BLaER1 treated with 17β-estradiol and CSF1 and Interleukin-3, amounts not matched to agents 10 nM and 100 nM (cell line): ENCODE measurements around the gene ISG15.

Experiments used
- H3K27ac ChIP-seq, 11 experiments: shearing (Covaris generic); formaldehyde crosslinking; 2 replicates each; pipeline ENCODE4 v1.8.1; 2022
- H3K27me3 ChIP-seq, 11 experiments: shearing (Covaris generic); formaldehyde crosslinking; 2 replicates each; pipeline ENCODE4 v1.8.1; 2022
- H3K36me3 ChIP-seq, 11 experiments: shearing (Covaris generic); formaldehyde crosslinking; 2 replicates each; pipeline ENCODE4 v1.8.1; 2022
- H3K4me1 ChIP-seq, 10 experiments: shearing (Covaris generic); formaldehyde crosslinking; 2 replicates each; pipeline ENCODE4 v1.8.1; 2022
- H3K4me2 ChIP-seq, 11 experiments: shearing (Covaris generic); formaldehyde crosslinking; 2 replicates each; pipeline ENCODE4 v1.8.1; 2022
- H3K4me3 ChIP-seq, 10 experiments: shearing (Covaris generic); formaldehyde crosslinking; 2 replicates each; pipeline ENCODE4 v1.8.1; 2022
- H3K9ac ChIP-seq, 11 experiments: shearing (Covaris generic); formaldehyde crosslinking; 2 replicates each; pipeline ENCODE4 v1.8.1; 2022
- H3K9me3 ChIP-seq, 11 experiments: shearing (Covaris generic); formaldehyde crosslinking; replicated peaks in 1 of 11; 2 replicates each; pipeline ENCODE4 v1.8.1; 2022
- H4K20me1 ChIP-seq, 11 experiments: shearing (Covaris generic); formaldehyde crosslinking; 2 replicates each; pipeline ENCODE4 v1.8.1; 2022
- Cebpa-rat ChIP-seq, 11 experiments: shearing (Covaris generic); IDR thresholded peaks; 2 replicates each; pipeline ENCODE4 v1.8.1; 2022

ISG15 gene

DNA sequence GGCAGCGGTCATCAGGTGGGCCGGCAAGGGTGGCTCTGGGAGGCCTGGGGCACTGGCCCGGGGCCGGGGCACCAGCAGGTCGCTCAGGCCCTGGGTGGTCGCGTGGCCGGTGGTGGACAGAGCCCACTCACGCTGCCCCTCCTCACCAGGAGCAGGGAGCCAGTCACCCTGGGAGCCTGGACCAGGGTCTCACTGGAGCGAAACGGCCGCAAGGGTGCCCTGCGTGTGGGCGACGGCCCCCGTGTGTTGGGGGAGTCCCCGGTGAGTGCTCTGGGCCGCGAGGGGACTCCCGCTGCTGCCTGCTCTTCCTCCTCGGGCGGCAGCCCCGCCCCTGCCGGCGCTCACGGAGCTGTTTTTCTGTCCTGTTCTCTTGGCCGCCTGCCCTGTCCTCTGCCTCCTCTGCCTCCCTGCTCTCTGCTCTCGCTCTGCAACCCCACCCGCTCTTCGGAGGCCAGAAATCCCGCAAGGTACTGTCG lies 37.3 kb downstream of the ISG15 start:
- Histone ChIP-seq H3K4me3 (no peak overlapping the region), H3K4me1 (peaks cover 0 to 8% (median 6%) of the 10 kb centered on the region in 10 experiments; a peak in 9 of 20 replicates), H3K9ac (no peak overlapping the region), H3K27ac (no peak overlapping the region), H3K9me3 (no peaks in the 10 kb centered on the region), H4K20me1 (peaks cover 0 to 59% (median 0%) of the 10 kb centered on the region in 11 experiments; a peak in 7 of 22 replicates), H3K36me3 (peaks cover 13 to 80% (median 45%) of the 10 kb centered on the region in 11 experiments; a peak in 19 of 22 replicates), H3K4me2 (peak overlapping the region; percentile 19 to 46 (median 29); a peak in 16 of 22 replicates), H3K27me3 (no peaks in the 10 kb centered on the region)
- TF ChIP-seq Cebpa-rat (IDR thresholded peaks at IDR 0.05): no peak

DNA sequence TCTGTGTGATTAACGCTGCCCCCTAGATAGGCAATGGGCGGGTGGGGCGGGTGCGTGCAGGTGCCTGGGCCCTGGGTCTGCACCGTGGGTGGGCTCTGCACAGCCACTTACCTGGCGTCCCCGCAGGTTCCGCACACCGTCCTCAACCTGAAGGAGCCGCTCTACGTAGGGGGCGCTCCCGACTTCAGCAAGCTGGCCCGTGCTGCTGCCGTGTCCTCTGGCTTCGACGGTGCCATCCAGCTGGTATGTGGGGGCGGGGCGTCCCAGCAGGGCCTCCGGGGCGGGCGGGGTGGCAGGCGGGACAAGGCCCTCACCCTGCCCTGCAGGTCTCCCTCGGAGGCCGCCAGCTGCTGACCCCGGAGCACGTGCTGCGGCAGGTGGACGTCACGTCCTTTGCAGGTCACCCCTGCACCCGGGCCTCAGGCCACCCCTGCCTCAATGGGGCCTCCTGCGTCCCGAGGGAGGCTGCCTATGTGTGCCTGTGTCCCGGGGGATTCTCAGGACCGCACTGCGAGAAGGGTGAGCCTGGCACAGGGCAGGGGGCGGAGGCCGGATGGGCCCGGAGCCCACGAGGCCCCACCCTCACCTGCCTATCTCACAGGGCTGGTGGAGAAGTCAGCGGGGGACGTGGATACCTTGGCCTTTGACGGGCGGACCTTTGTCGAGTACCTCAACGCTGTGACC lies 38.0 kb downstream of the ISG15 start:
- Histone ChIP-seq H3K9ac (no peak overlapping the region), H3K36me3 (peaks cover 13 to 73% (median 41%) of the 10 kb centered on the region in 11 experiments; a peak in 19 of 22 replicates), H3K9me3 (no peaks in the 10 kb centered on the region), H3K27ac (no peak overlapping the region), H3K4me1 (peaks cover 0 to 8% (median 6%) of the 10 kb centered on the region in 10 experiments; a peak in 9 of 20 replicates), H3K27me3 (peaks cover 0 to 2% (median 0%) of the 10 kb centered on the region in 11 experiments; a peak in 1 of 22 replicates), H3K4me2 (0 out of 22 replicates have a peak overlapping the region, but pooled peaks of 1 of the 11 experiments have one; percentile 38), H3K4me3 (no peak overlapping the region), H4K20me1 (peaks cover 0 to 54% (median 0%) of the 10 kb centered on the region in 11 experiments; a peak in 7 of 22 replicates)
- TF ChIP-seq Cebpa-rat (IDR thresholded peaks at IDR 0.05): no peak

DNA sequence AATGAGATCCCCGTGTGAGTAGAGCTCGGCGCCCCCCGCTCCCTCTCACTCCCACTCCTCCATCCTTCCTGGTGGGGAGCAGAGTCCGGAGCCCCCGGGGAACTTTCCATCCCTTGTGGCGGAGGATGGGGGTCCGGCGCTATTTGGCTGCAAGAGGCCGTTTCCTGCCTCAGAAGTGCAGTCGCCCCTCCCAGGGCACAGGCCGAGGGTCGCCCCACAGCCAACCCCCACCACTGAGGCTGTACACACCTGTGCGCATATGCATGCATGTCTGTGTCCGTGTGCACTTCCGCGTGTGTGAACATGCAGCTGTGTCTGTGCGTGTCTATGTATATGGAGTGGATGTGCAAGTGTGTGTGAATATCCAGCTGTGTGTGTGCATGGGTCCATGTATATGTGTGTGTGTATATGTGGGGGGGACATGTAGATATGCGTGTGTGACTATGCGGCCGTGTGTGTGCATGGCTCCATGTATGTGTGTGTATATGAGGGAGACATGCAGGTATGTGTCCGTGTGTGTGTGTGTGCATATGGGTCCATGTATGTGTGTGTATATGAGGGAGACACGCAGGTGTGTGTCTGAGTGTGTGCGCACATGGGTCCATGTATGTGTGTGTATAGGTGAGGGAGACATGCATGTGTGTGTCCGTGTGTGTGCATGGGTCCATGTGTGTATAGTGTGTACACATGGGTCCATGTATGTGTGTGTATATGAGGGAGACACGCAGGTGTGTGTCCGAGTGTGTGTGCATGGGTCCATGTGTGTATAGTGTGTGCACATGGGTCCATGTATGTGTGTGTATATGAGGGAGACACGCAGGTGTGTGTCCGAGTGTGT lies 38.9 kb downstream of the ISG15 start:
- H3K36me3 ChIP-seq: peaks cover 9 to 64% (median 33%) of the 10 kb centered on the region in 11 experiments; a peak in 19 of 22 replicates
- peaks cover 0 to 51% (median 0%) of the 10 kb centered on the region in 11 experiments; a peak in 6 of 22 replicates for H4K20me1 ChIP-seq
- H3K27me3 ChIP-seq: peaks cover 4 to 11% (median 7%) of the 10 kb centered on the region in 11 experiments; a peak in 21 of 22 replicates
- no peak overlapping the region for H3K27ac ChIP-seq
- TF ChIP-seq Cebpa-rat (IDR thresholded peaks at IDR 0.05): no peak
- H3K9ac ChIP-seq: no peak overlapping the region
- H3K4me1 ChIP-seq: peaks cover 0 to 12% (median 7%) of the 10 kb centered on the region in 10 experiments; a peak in 13 of 20 replicates
- no peaks in the 10 kb centered on the region for H3K9me3 ChIP-seq
- no peak overlapping the region for H3K4me2 ChIP-seq
- no peak overlapping the region for H3K4me3 ChIP-seq

DNA sequence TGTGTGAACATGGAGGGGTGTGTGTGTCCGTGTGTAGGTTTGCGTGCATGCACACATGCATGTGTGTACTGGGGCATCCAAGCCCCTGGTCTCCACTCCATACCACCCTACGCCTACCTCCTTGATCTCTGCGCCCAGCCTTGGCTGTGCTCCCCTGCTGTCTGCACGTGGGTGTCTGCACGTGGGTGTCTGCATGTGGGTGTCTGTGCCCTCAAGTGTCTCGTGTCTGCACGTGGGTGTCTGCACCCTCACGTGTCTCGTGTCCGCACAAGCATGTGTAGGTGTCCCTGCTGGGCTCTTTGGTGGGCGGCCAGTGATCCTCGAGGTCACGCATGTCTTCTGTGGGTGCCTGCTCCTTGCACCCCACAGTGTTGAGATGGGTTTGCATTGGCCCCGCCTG lies 39.7 kb downstream of the ISG15 start:
- no peak for TF ChIP-seq Cebpa-rat (IDR thresholded peaks at IDR 0.05)
- H3K36me3 ChIP-seq: peaks cover 7 to 57% (median 29%) of the 10 kb centered on the region in 11 experiments; a peak in 17 of 22 replicates
- no peak overlapping the region for H3K27ac ChIP-seq
- H3K4me1 ChIP-seq: peaks cover 5 to 20% (median 14%) of the 10 kb centered on the region in 10 experiments
- no peaks in the 10 kb centered on the region for H3K9me3 ChIP-seq
- H3K4me3 ChIP-seq: no peak overlapping the region
- H3K9ac ChIP-seq: no peak overlapping the region
- H3K4me2 ChIP-seq: no peak overlapping the region
- peaks cover 0 to 54% (median 4%) of the 10 kb centered on the region in 11 experiments; a peak in 11 of 22 replicates for H4K20me1 ChIP-seq
- H3K27me3 ChIP-seq: peaks cover 12 to 19% (median 15%) of the 10 kb centered on the region in 11 experiments

DNA sequence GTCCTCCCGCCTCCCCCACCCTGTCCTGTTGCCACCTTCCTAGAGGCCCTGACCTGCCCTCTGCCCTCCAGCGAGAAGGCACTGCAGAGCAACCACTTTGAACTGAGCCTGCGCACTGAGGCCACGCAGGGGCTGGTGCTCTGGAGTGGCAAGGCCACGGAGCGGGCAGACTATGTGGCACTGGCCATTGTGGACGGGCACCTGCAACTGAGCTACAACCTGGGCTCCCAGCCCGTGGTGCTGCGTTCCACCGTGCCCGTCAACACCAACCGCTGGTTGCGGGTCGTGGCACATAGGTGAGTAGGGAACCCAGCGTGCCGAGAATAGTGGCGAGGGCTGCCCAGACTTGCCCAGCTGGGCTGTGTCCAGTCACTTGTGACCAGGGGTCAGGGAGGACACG lies 40.4 kb downstream of the ISG15 start:
- Histone ChIP-seq H3K4me2 (no peak overlapping the region), H3K27me3 (peaks cover 19 to 26% (median 22%) of the 10 kb centered on the region in 11 experiments), H3K4me1 (peaks cover 11 to 27% (median 21%) of the 10 kb centered on the region in 10 experiments), H3K36me3 (peaks cover 7 to 57% (median 29%) of the 10 kb centered on the region in 11 experiments; a peak in 17 of 22 replicates), H3K9me3 (no peaks in the 10 kb centered on the region), H3K9ac (no peak overlapping the region), H3K4me3 (no peak overlapping the region), H3K27ac (no peak overlapping the region), H4K20me1 (peaks cover 0 to 60% (median 10%) of the 10 kb centered on the region in 11 experiments; a peak in 11 of 22 replicates)
- TF ChIP-seq Cebpa-rat (IDR thresholded peaks at IDR 0.05): no peak

DNA sequence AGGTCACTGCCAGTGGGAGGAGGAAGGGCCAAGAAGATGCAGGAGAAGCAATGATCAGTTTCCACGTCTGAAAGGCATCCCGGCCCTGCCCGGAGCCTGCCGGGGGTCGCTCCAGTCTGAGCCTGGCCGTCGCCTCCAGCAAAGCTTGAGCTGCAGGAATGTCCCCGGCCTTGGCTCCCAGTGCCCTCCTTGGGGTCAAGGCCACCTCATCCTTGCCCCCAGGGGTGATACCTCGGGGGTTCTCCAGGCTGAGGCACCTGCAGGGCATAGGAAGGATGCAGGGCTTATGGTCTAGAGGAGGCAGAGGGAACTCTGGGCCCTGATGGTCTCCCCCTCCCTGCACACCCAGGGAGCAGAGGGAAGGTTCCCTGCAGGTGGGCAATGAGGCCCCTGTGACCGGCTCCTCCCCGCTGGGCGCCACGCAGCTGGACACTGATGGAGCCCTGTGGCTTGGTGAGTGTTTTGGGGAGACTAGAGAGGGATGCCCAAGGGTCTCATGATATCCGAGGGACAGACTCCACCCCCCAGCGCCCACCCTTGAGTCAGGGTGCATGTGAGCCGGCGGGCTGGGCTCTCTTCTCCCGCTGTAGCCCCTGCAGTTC lies 40.9 kb downstream of the ISG15 start:
- Histone ChIP-seq H3K4me1 (peaks cover 15 to 31% (median 25%) of the 10 kb centered on the region in 10 experiments), H3K4me2 (no peak overlapping the region), H3K9me3 (no peaks in the 10 kb centered on the region), H3K4me3 (no peak overlapping the region), H3K9ac (0 out of 22 replicates have a peak overlapping the region, but pooled peaks of 1 of the 11 experiments have one; percentile 3), H4K20me1 (peaks cover 0 to 64% (median 12%) of the 10 kb centered on the region in 11 experiments; a peak in 11 of 22 replicates), H3K27me3 (peaks cover 23 to 30% (median 27%) of the 10 kb centered on the region in 11 experiments), H3K27ac (no peak overlapping the region), H3K36me3 (peaks cover 7 to 56% (median 29%) of the 10 kb centered on the region in 11 experiments; a peak in 17 of 22 replicates)
- TF ChIP-seq Cebpa-rat (IDR thresholded peaks at IDR 0.05): no peak

DNA sequence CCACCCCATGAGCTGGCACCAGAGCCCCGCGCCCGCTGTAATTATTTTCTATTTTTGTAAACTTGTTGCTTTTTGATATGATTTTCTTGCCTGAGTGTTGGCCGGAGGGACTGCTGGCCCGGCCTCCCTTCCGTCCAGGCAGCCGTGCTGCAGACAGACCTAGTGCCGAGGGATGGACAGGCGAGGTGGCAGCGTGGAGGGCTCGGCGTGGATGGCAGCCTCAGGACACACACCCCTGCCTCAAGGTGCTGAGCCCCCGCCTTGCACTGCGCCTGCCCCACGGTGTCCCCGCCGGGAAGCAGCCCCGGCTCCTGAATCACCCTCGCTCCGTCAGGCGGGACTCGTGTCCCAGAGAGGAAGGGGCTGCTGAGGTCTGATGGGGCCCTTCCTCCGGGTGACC lies 41.7 kb downstream of the ISG15 start:
- no peak overlapping the region for H3K27ac ChIP-seq
- H3K36me3 ChIP-seq: peaks cover 7 to 53% (median 29%) of the 10 kb centered on the region in 11 experiments; a peak in 17 of 22 replicates
- peaks cover 28 to 36% (median 32%) of the 10 kb centered on the region in 11 experiments for H3K27me3 ChIP-seq
- H3K9ac ChIP-seq: no peak overlapping the region
- peaks cover 0 to 69% (median 16%) of the 10 kb centered on the region in 11 experiments; a peak in 14 of 22 replicates for H4K20me1 ChIP-seq
- TF ChIP-seq Cebpa-rat (IDR thresholded peaks at IDR 0.05): no peak
- no peaks in the 10 kb centered on the region for H3K9me3 ChIP-seq
- peaks cover 18 to 36% (median 29%) of the 10 kb centered on the region in 10 experiments for H3K4me1 ChIP-seq
- no peak overlapping the region for H3K4me2 ChIP-seq
- no peak overlapping the region for H3K4me3 ChIP-seq
